Retinal pigment epithelial cell (primary cell): ENCODE measurements around the gene ARMS2.

Experiments
- DNase-seq: peaks from one replicate; pipeline ENCODE4 v3.0.0-alpha.2; 2010; ENCODE audit warnings: low read depth
- H3K4me3 ChIP-seq: 2 replicates; pipeline ENCODE4 v1.5.1; 2011; ENCODE audit warnings: mild to moderate bottlenecking, low read length, control low read depth, moderate library complexity
- CTCF ChIP-seq: conservative IDR thresholded peaks from 2 replicates; pipeline ENCODE4 v1.5.1; 2011; ENCODE audit warnings: low read depth, low read length, control low read depth, inconsistent platforms

The ARMS2 gene

GRCh38 chr10:122450353-122450990 lies 4.0 kb upstream of the ARMS2 start:
- H3K4me3 ChIP-seq = no peak overlapping the region
- no peak for DNase-seq

GRCh38 chr10:122454071-122454470 lies 382 bp upstream of the ARMS2 start:
- no peak overlapping the region for H3K4me3 ChIP-seq
- no peak for DNase-seq
- no peak for TF ChIP-seq CTCF

More at GRCh38 chr10:122450353-122450990, 4.0 kb upstream of the ARMS2 start:
- no peak for TF ChIP-seq CTCF

- H3K4me3 ChIP-seq = no peak overlapping the region
- peak; percentile 81 for DNase-seq
- no peak for TF ChIP-seq CTCF
Observed at GRCh38 chr10:122455376-122456079, 1.1 kb downstream of the ARMS2 start.

- no peak overlapping the region for H3K4me3 ChIP-seq
- TF ChIP-seq CTCF = no peak
- DNase-seq = no peak
Observed at GRCh38 chr10:122457934-122458333, 3.5 kb downstream of the ARMS2 start.

- no peak for TF ChIP-seq CTCF
- no peak overlapping the region for H3K4me3 ChIP-seq
- DNase-seq = no peak
Observed at GRCh38 chr10:122458693-122459092, 4.2 kb downstream of the ARMS2 start.

GRCh38 chr10:122459561-122460273 lies 5.3 kb downstream of the ARMS2 start:
- no peak for TF ChIP-seq CTCF
- no peak for DNase-seq
- no peak overlapping the region for H3K4me3 ChIP-seq
